LNCAP (cell line): Measurements from ENCODE around the gene BLID.

ENCODE experiments used
- CTCF ChIP-seq: fragments of 450-650 bp; IDR thresholded peaks from 2 replicates; pipeline ENCODE4 v1.5.1; 2017; ENCODE audit warnings: mild to moderate bottlenecking

BLID gene

GRCh38 chr11:122097419-122098001 is 18.5 kb downstream of the BLID start:
- TF ChIP-seq CTCF: no peak

- TF ChIP-seq CTCF: no peak
Observed at GRCh38 chr11:122096272-122097112, 19.5 kb downstream of the BLID start.

GRCh38 chr11:122095681-122096262 is 20.2 kb downstream of the BLID start:
- no peak for TF ChIP-seq CTCF

GRCh38 chr11:122094836-122095235 is 21.2 kb downstream of the BLID start:
- TF ChIP-seq CTCF: no peak

- TF ChIP-seq CTCF: no peak
Observed at GRCh38 chr11:122093731-122094275, 22.2 kb downstream of the BLID start.

GRCh38 chr11:122091835-122092234 is 24.2 kb downstream of the BLID start:
- no peak for TF ChIP-seq CTCF

GRCh38 chr11:122089111-122089510 is 26.9 kb downstream of the BLID start:
- no peak for TF ChIP-seq CTCF
